Mesendoderm (in vitro differentiated cells): ENCODE results near the gene TMED6.

Experiments used
- DNase-seq: peaks from one replicate; pipeline ENCODE4 v3.0.0; 2013
- H2AK5ac ChIP-seq: 2 replicates; pipeline ENCODE4 v1.6.1; 2013; ENCODE audit warnings: low read length, inconsistent platforms
- H2BK120ac ChIP-seq: 2 replicates; pipeline ENCODE4 v1.6.1; 2013; ENCODE audit warnings: low read depth, mild to moderate bottlenecking, low read length, moderate library complexity, mixed read lengths
- H2BK15ac ChIP-seq: replicated peaks from 2 replicates; pipeline ENCODE4 v1.6.1; 2013; ENCODE audit warnings: low read depth, mild to moderate bottlenecking, moderate library complexity
- H2BK5ac ChIP-seq: 2 replicates; pipeline ENCODE4 v1.6.1; 2013; ENCODE audit warnings: low read length, inconsistent platforms
- H3K18ac ChIP-seq: 2 replicates; pipeline ENCODE4 v1.6.1; 2013; ENCODE audit warnings: mild to moderate bottlenecking, low read length, mixed read lengths
- H3K23ac ChIP-seq: one replicate; pipeline ENCODE4 v1.6.1; 2013; ENCODE audit warnings: low read length
- H3K27ac ChIP-seq: 2 replicates; pipeline ENCODE4 v1.5.1; 2013; ENCODE audit warnings: low read depth, mild to moderate bottlenecking, inconsistent platforms, low read length, moderate library complexity
- H3K27me3 ChIP-seq: 2 replicates; pipeline ENCODE4 v1.6.1; 2013; ENCODE audit warnings: low read length, control low read depth, mild to moderate bottlenecking, inconsistent platforms; ENCODE audit not compliant: insufficient read depth, poor library complexity
- H3K36me3 ChIP-seq: 2 replicates; pipeline ENCODE4 v1.6.1; 2013; ENCODE audit warnings: low read length, inconsistent platforms; ENCODE audit not compliant: control insufficient read depth, insufficient read depth
- H3K4ac ChIP-seq: one replicate; pipeline ENCODE4 v1.6.1; 2013; ENCODE audit warnings: low read depth, mild to moderate bottlenecking, low read length, moderate library complexity
- H3K4me1 ChIP-seq: 2 replicates; pipeline ENCODE4 v1.6.1; 2013; ENCODE audit warnings: low read depth, low read length, inconsistent platforms; ENCODE audit not compliant: control insufficient read depth
- H3K4me2 ChIP-seq: 2 replicates; pipeline ENCODE4 v1.6.1; 2013; ENCODE audit warnings: low read length
- H3K4me3 ChIP-seq: 2 replicates; pipeline ENCODE4 v1.5.1; 2013; ENCODE audit warnings: mild to moderate bottlenecking, low read length
- H3K56ac ChIP-seq: one replicate; pipeline ENCODE4 v1.6.1; 2013; ENCODE audit warnings: low read length
- H3K79me1 ChIP-seq: 2 replicates; pipeline ENCODE4 v1.6.1; 2013; ENCODE audit warnings: low read length, inconsistent platforms
- H3K79me2 ChIP-seq: 2 replicates; pipeline ENCODE4 v1.6.1; 2013; ENCODE audit warnings: mild to moderate bottlenecking, low read length; ENCODE audit not compliant: control insufficient read depth, insufficient read depth
- H3K9ac ChIP-seq: 2 replicates; pipeline ENCODE4 v1.6.1; 2013; ENCODE audit warnings: low read length, inconsistent platforms
- H4K5ac ChIP-seq: one replicate; pipeline ENCODE4 v1.6.1; 2013; ENCODE audit warnings: low read length
- H4K8ac ChIP-seq: one replicate; pipeline ENCODE4 v1.6.1; 2013; ENCODE audit warnings: low read depth, mild to moderate bottlenecking, control low read depth, low read length, moderate library complexity
- WGBS: extraction: QIAGEN DNeasy Blood & Tissue Kit; methylation state at CpG from one replicate; pipeline ENCODE4 v1.1.7; 2013; ENCODE audit warnings: low lambda C conversion rate, missing lambda C conversion rate; ENCODE audit not compliant: insufficient coverage; ENCODE audit errors: extremely low coverage; 5-methylcytosine and 5-hydroxymethylcytosine counted together

The TMED6 gene

DNA sequence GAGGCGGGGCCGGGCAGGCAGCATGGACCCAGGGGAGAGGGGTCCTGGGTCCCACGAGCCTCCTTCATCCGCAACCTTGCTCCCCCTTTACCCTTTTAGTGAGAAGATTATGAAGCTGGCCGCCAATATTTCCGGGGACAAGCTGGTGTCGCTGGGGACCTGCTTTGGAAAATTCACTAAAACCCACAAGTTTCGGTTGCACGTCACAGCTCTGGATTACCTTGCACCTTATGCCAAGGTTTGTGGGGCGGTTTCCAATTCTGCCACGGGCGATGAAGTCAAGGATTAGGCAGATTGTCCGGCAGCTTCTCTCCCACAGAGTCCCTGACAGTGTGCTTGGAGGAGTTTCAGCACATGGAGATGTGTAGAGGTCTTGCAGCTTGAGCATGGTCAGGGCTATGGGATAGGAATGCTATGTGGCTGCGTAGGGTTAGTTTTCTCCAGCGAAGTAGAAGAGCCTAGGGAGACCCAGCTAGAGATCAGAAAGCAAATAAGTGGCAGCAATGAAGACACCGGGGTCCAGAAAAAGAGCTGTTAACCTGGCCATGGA is 11.4 kb downstream of the TMED6 start:
- DNase-seq: peak; percentile 25
- Histone ChIP-seq H3K79me1 (peaks cover 9% of the 10 kb centered on the region), H2BK15ac (no peak overlapping the region), H3K56ac (peak overlapping the region; percentile 98), H3K18ac (no peak overlapping the region), H3K4me3 (peak overlapping the region; percentile 92), H3K36me3 (peaks cover under 1% of the 10 kb centered on the region), H4K8ac (no peak overlapping the region), H3K4me2 (peak overlapping the region; percentile 99), H3K4me1 (peaks cover 2% of the 10 kb centered on the region), H4K5ac (no peak overlapping the region), H3K23ac (peak overlapping the region; percentile 82), H2BK120ac (no peak overlapping the region), H3K9ac (peak overlapping the region; percentile 95), H3K4ac (peak overlapping the region; percentile 87), H2BK5ac (no peak overlapping the region), H3K27me3 (no peaks in the 10 kb centered on the region), H2AK5ac (peak overlapping the region; percentile 74), H3K79me2 (peaks cover 31% of the 10 kb centered on the region), H3K27ac (peak overlapping the region; percentile 70)
- no CpG with 5 or more reads among the region's 16 CpGs for WGBS

DNA sequence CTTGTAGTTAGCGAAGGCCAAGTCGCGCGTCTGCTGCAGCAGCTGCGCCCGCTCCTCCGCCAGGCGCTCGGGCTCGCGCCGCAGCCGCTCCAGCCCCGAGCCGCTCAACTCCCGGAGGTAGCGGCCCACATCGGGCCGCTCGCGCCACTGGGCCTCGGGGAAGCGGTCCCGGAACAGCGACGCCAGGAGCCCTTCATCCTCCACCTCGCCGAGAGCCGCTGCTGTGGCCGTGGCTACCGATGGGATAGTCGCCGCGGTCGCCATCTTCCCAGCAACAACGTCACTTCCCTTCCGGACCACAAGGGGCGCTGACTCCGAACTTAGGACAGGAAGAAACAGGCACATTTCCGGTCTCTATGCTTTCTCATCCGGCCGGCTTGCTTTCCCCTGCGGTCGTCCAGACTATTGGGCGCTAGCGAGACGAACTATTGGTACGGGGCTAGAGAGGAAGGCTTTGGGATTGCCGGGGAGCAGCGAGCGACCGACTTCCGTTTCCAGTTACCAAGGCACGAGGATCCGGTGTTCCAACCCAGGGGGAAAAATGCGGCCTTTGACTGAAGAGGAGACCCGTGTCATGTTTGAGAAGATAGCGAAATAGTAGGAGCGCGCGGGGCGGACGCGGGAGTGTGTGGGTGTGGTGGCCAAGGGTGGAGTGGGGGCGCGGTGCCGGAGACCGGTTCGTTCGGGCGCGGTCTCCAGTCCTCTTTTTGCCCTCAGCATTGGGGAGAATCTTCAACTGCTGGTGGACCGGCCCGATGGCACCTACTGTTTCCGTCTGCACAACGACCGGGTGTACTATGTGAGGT is 12.1 kb downstream of the TMED6 start, which contains the start of the genes COG8 and NIP7:
Gene COG8, minus strand, starts transcription at position 276 of the 806 bp plus-strand sequence. Its CDS starts 12 bp downstream, at position 264.
Gene NIP7, plus strand, starts transcription at position 484 of the 806 bp plus-strand sequence. Its CDS starts 58 bp downstream, at position 542.
- H2BK15ac ChIP-seq: no peak within 1 kb of the TSS
- no peaks in the 10 kb centered on the region for H3K27me3 ChIP-seq
- H3K18ac ChIP-seq: peak within 1 kb of the TSS; percentile 55
- H3K79me2 ChIP-seq: peaks cover 31% of the 10 kb centered on the region
- H4K5ac ChIP-seq: no peak within 1 kb of the TSS
- peaks cover 2% of the 10 kb centered on the region for H3K4me1 ChIP-seq
- peak; percentile 100 for DNase-seq
- peak within 1 kb of the TSS; percentile 74 for H2AK5ac ChIP-seq
- peak within 1 kb of the TSS; percentile 77 for H3K27ac ChIP-seq
- peaks cover 8% of the 10 kb centered on the region for H3K36me3 ChIP-seq
- H3K4me3 ChIP-seq: peak within 1 kb of the TSS; percentile 99
- H2BK5ac ChIP-seq: peak within 1 kb of the TSS; percentile 45
- H3K56ac ChIP-seq: peak within 1 kb of the TSS; percentile 99
- H3K4me2 ChIP-seq: peak within 1 kb of the TSS; percentile 99
- H3K79me1 ChIP-seq: peaks cover 11% of the 10 kb centered on the region
- peak within 1 kb of the TSS; percentile 82 for H3K23ac ChIP-seq
- no peak within 1 kb of the TSS for H2BK120ac ChIP-seq
- H3K4ac ChIP-seq: peak within 1 kb of the TSS; percentile 87
- WGBS: no CpG with 5 or more reads among the region's 77 CpGs
- H4K8ac ChIP-seq: no peak within 1 kb of the TSS
- H3K9ac ChIP-seq: peak within 1 kb of the TSS; percentile 99

GRCh38 chr16:69338557-69339288 is 12.9 kb downstream of the TMED6 start:
- H3K27me3 ChIP-seq: no peaks in the 10 kb centered on the region
- H2BK5ac ChIP-seq: peak overlapping the region; percentile 45
- no peak for DNase-seq
- H3K79me2 ChIP-seq: peaks cover 31% of the 10 kb centered on the region
- peaks cover 2% of the 10 kb centered on the region for H3K4me1 ChIP-seq
- H3K36me3 ChIP-seq: peaks cover 12% of the 10 kb centered on the region
- H4K5ac ChIP-seq: no peak overlapping the region
- no peak overlapping the region for H2BK120ac ChIP-seq
- peak overlapping the region; percentile 99 for H3K9ac ChIP-seq
- peak overlapping the region; percentile 77 for H3K27ac ChIP-seq
- peak overlapping the region; percentile 99 for H3K4me3 ChIP-seq
- peaks cover 11% of the 10 kb centered on the region for H3K79me1 ChIP-seq
- H2BK15ac ChIP-seq: no peak overlapping the region
- H3K18ac ChIP-seq: peak overlapping the region; percentile 55
- WGBS: no CpG with 5 or more reads among the region's 46 CpGs
- peak overlapping the region; percentile 70 for H3K4me2 ChIP-seq
- H3K4ac ChIP-seq: peak overlapping the region; percentile 17
- H3K23ac ChIP-seq: no peak overlapping the region
- H3K56ac ChIP-seq: peak overlapping the region; percentile 99
- H4K8ac ChIP-seq: no peak overlapping the region
- H2AK5ac ChIP-seq: no peak overlapping the region

DNA sequence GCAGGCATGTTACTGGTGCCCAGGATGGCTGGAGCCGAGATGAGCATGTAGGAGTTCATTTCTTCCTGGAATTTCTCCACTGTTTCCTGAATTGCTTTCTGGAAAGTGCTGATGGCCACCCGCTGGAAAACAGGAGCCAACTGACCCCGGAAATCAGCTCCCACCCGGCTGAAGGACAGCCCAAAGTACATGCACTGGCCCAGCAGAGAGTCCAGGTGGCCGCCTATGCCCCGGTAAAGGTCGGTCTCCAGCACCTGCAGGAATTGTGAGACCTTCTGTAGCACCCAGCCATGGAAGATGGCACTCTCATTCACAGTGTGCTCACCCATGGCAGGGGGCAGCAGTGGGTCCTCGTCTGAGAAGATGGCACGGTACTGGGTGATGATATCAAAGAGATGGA is 16.9 kb downstream of the TMED6 start:
- H3K9ac ChIP-seq: no peak overlapping the region
- H3K27me3 ChIP-seq: no peaks in the 10 kb centered on the region

GRCh38 chr16:69330286-69331109 is 21.1 kb downstream of the TMED6 start, which contains the start of gene PDF:
Gene PDF (minus strand): TSS chr16:69330588. CDS start chr16:69330570, 18 bp downstream.
- H2BK15ac ChIP-seq: no peak within 1 kb of the TSS
- peak within 1 kb of the TSS; percentile 91 for H3K4me2 ChIP-seq
- peak; percentile 97 for DNase-seq
- H2BK5ac ChIP-seq: peak within 1 kb of the TSS; percentile 76
- H3K23ac ChIP-seq: peak within 1 kb of the TSS; percentile 94
- H4K5ac ChIP-seq: no peak within 1 kb of the TSS
- H3K27ac ChIP-seq: peak within 1 kb of the TSS; percentile 96
- H3K56ac ChIP-seq: peak within 1 kb of the TSS; percentile 95
- H3K79me2 ChIP-seq: peaks cover 39% of the 10 kb centered on the region
- peak within 1 kb of the TSS; percentile 96 for H4K8ac ChIP-seq
- H2AK5ac ChIP-seq: no peak within 1 kb of the TSS
- no peaks in the 10 kb centered on the region for H3K27me3 ChIP-seq
- peak within 1 kb of the TSS; percentile 85 for H3K18ac ChIP-seq
- peaks cover 7% of the 10 kb centered on the region for H3K4me1 ChIP-seq
- H3K9ac ChIP-seq: peak within 1 kb of the TSS; percentile 95
- peaks cover 17% of the 10 kb centered on the region for H3K36me3 ChIP-seq
- peaks cover 13% of the 10 kb centered on the region for H3K79me1 ChIP-seq
- no peak within 1 kb of the TSS for H2BK120ac ChIP-seq
- WGBS: no CpG with 5 or more reads among the region's 93 CpGs
- peak within 1 kb of the TSS; percentile 88 for H3K4me3 ChIP-seq
- H3K4ac ChIP-seq: peak within 1 kb of the TSS; percentile 60

More for the DNA sequence above, 16.9 kb downstream of the TMED6 start:
- Histone ChIP-seq H3K36me3 (peaks cover 12% of the 10 kb centered on the region), H4K5ac (no peak overlapping the region), H2AK5ac (no peak overlapping the region), H3K4me3 (no peak overlapping the region), H2BK15ac (no peak overlapping the region), H3K4me1 (peaks cover 2% of the 10 kb centered on the region), H3K4ac (no peak overlapping the region), H3K23ac (no peak overlapping the region), H3K79me2 (peaks cover 12% of the 10 kb centered on the region), H3K56ac (no peak overlapping the region), H4K8ac (no peak overlapping the region), H2BK120ac (no peak overlapping the region), H3K18ac (no peak overlapping the region), H3K79me1 (peaks cover 6% of the 10 kb centered on the region), H2BK5ac (no peak overlapping the region), H3K27ac (no peak overlapping the region), H3K4me2 (no peak overlapping the region)
- no peak for DNase-seq
- WGBS: no CpG with 5 or more reads among the region's 9 CpGs
